H1 (cell line): Measurements from ENCODE around the gene RMDN2. TPM values are rescaled to one million over a fixed set of nuclear protein-coding genes. Genes with fewer than 3 reads are reported as not detected.

ENCODE experiments used
- CHD1 ChIP-seq: IDR thresholded peaks from 2 replicates; pipeline ENCODE4 v1.6.1; 2012; ENCODE audit warnings: low read depth, low read length, improper control_type of control experiment
- polyA plus RNA-seq, 7 experiments: library from polyadenylated mRNA; depleted of rRNA in 3 of 7; stranded (reverse) in 5 of 7; unstranded in 2 of 7; fragments of >200 nt in 5 of 7; fragments of 200-250 nt in 2 of 7; gene quantifications; 1 replicate in 5 of 7; 2 replicates in 1 of 7; 4 replicates in 1 of 7; pipeline versions ENCODE4 v1.2.1 to v1.2.3, GENCODE V29; 2011 to 2013; ENCODE audit warnings: missing spikeins in 2 of 7, mixed read lengths in 2 of 7
- total RNA-seq: library from RNA; stranded (reverse); fragmentation: NEBNext Ultra II Directional; extraction: Animal tissue kit (Norgen Biotek cat#: 25700); gene quantifications from 2 replicates; pipeline ENCODE4 v1.2.1, GENCODE V29; 2021
- TF ChIP-seq, protein P1 (sequence below): IDR thresholded peaks from 2 replicates; pipeline ENCODE4 v1.6.1; 2012; ENCODE audit warnings: low read length, inconsistent platforms

The RMDN2 gene
- total and polyA plus RNA-seq, 2 of the 8 experiments (the other 6 are each of a cell fraction or from before 2014, with no cell fraction given): 0.53 to 3.0 TPM

DNA sequence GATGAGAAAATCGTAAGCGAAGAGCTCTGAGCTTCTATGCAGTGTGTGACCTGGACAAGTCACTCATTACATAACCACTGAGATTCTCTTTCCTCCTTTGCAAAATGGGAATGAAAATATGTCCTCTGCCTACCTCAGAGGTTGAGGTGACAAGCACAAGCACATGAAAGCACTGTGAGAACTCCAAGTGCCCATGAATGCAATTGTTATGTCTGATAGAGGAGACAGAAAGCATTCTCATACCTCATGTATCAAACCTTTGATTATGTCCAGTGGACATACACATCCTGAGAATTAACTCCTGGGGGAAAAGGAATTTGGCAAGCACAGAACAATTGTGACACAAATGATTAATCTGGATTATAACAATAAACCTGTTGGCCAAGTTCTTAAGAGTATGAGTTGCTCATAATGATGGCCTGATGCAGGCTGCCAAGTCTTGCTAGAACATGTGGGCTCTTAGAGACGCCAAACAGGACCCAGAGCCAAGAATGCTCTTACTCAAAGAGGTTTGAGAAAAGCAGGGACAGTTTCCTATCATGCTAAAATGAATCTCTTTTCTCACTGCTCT lies 8.5 kb upstream of the RMDN2 start (continued):
- TF ChIP-seq, protein P1, sequence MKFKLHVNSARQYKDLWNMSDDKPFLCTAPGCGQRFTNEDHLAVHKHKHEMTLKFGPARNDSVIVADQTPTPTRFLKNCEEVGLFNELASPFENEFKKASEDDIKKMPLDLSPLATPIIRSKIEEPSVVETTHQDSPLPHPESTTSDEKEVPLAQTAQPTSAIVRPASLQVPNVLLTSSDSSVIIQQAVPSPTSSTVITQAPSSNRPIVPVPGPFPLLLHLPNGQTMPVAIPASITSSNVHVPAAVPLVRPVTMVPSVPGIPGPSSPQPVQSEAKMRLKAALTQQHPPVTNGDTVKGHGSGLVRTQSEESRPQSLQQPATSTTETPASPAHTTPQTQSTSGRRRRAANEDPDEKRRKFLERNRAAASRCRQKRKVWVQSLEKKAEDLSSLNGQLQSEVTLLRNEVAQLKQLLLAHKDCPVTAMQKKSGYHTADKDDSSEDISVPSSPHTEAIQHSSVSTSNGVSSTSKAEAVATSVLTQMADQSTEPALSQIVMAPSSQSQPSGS: no peak
- TF ChIP-seq CHD1: no peak
- TF ChIP-seq, all 59 proteins: peak for 0
